ENCODE measurements around the gene NOL3. TPM values are rescaled to one million over a fixed set of nuclear protein-coding genes. Genes with fewer than 3 reads are reported as not detected.

NOL3 gene
- total and polyA plus RNA-seq, 2 donors (not counting 3 experiments of a cell fraction or from before 2014, with no cell fraction given), result 16.0 to 19.4 TPM

GRCh38 chr16:67181346-67181745, 11.0 kb downstream of the NOL3 start:
- Histone ChIP-seq H3K4me3 (replicated peaks in 1 of 3; ENCODE audit: insufficient read depth in 1 of 3, low read depth in 1 of 3, low read length in 3 of 3) (no peak overlapping the region), H3K4me1 (ENCODE audit: control insufficient read depth, extremely low read depth, insufficient read depth, low read length) (peaks cover 33% of the 10 kb centered on the region), H3K79me2 (ENCODE audit: control insufficient read depth, insufficient read depth, low read length) (peaks cover 13% of the 10 kb centered on the region), H3K9ac (replicated peaks; ENCODE audit: extremely low read depth, insufficient read depth, low read length) (no peak overlapping the region), H3K27ac (ENCODE audit: insufficient read depth, low read depth, low read length) (peak overlapping the region; percentile 36), H3K27me3 (ENCODE audit: control insufficient read depth in 2 of 2, insufficient read depth in 2 of 2, low read length in 2 of 2) (no peaks in the 10 kb centered on the region), H3K9me3 (replicated peaks; ENCODE audit: control insufficient read depth, insufficient read depth, low read length) (no peaks in the 10 kb centered on the region), H3K36me3 (ENCODE audit: control insufficient read depth in 2 of 2, extremely low read depth in 1 of 2, insufficient read depth in 2 of 2, low read length in 2 of 2) (no peaks in the 10 kb centered on the region), H3K9me1 (replicated peaks; ENCODE audit: control insufficient read depth, extremely low read depth, insufficient read depth, low read length) (no peaks in the 10 kb centered on the region), H3K4me2 (ENCODE audit: insufficient read depth, low read length) (peak overlapping the region; percentile 3), H2AFZ (ENCODE audit: low read depth, low read length) (no peak overlapping the region), H4K20me1 (replicated peaks; ENCODE audit: control insufficient read depth, extremely low read depth, insufficient read depth, low read length) (no peaks in the 10 kb centered on the region)
- DNase-seq (ENCODE audit: low read depth, low spot score) (peak; percentile 69), FAIRE-seq (peak; percentile 94)
- ChIA-PET POLR2A (interaction anchor here (0.7 kb wide), 1 partner anchor 470 kb away, joined by 8 read pairs; no protein-coding TSS in a partner anchor), CTCF (interaction anchor here (0.8 to 1.5 kb wide), 6 partner anchors 11 to 286 kb away, joined by 4 to 9 read pairs (median 6); partner anchors contain the start of genes FBXL8, NOL3 and TRADD)
- no TSS peak for BruUV-seq (replicated peaks)
- dilution Hi-C loops (cut with MboI; ENCODE audit: extremely low pct_ligation_motif_present, low sequenced_read_pairs) (no loop called here), intact Hi-C loops (cut with micrococcal nuclease) (no loop called here)
- TF ChIP-seq GATA2 (IDR thresholded peaks at IDR 0.05; ENCODE audit: insufficient read depth, insufficient read length, low read depth, low read length) (peak; percentile 37), FOS (IDR thresholded peaks at IDR 0.05; ENCODE audit: borderline replicate concordance, insufficient read depth, low read length) (peak; percentile 68), EZH2 (IDR thresholded peaks at IDR 0.05; ENCODE audit: borderline replicate concordance, low read depth, low read length, severe bottlenecking) (no peak)
- TF ChIP-seq, protein P1, sequence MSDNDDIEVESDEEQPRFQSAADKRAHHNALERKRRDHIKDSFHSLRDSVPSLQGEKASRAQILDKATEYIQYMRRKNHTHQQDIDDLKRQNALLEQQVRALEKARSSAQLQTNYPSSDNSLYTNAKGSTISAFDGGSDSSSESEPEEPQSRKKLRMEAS (IDR thresholded peaks at IDR 0.05; ENCODE audit: insufficient read depth, insufficient read length), result no peak

DNA sequence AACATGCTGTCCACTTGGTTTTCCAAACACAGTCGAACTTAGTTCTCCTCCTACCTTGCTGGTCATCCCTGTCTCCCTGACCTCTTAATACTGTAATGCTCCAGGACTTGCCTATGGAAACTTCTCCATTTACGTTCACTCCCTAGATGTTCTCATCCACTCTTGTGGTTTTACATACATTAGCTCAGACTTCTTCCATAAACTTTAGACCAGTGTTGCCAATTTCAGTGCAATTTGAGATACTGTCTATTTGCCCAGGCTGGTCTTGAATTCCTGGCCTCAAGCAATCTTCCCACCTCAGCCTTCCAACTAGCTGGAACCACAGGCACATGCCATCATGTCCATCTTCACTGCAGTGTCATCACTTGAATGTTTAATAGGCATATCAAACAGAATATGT, 11.9 kb downstream of the NOL3 start:
- TF ChIP-seq MYC (IDR thresholded peaks at IDR 0.05; ENCODE audit: low read depth, low read length) (no peak), CTCF (IDR thresholded peaks at IDR 0.05; ENCODE audit: extremely low read depth in 1 of 2, insufficient read depth in 1 of 2, low read depth in 1 of 2, low read length in 2 of 2) (no peak), GATA2 (IDR thresholded peaks at IDR 0.05; ENCODE audit: insufficient read depth, insufficient read length, low read depth, low read length) (no peak), EZH2 (IDR thresholded peaks at IDR 0.05; ENCODE audit: borderline replicate concordance, low read depth, low read length, severe bottlenecking) (no peak), JUN (IDR thresholded peaks at IDR 0.05; ENCODE audit: borderline replicate concordance, insufficient read depth, insufficient read length, low read depth) (no peak), FOS (IDR thresholded peaks at IDR 0.05; ENCODE audit: borderline replicate concordance, insufficient read depth, low read length) (no peak), POLR2A (IDR thresholded peaks at IDR 0.05; ENCODE audit: low read depth, low read length) (no peak), POLR2AphosphoS5 (IDR thresholded peaks at IDR 0.05; ENCODE audit: insufficient read depth, low read depth, low read length) (no peak)
- TF ChIP-seq, protein P1 (IDR thresholded peaks at IDR 0.05; ENCODE audit: insufficient read depth, insufficient read length), result no peak
- peak overlapping the region; percentile 96 for H3K4me2 ChIP-seq (ENCODE audit: insufficient read depth, low read length)
- CTCF ChIA-PET, result interaction anchor here (0.7 to 1.4 kb wide), 2 partner anchors 16 to 27 kb away, joined by 3 to 5 read pairs; no protein-coding TSS in a partner anchor
- no peak overlapping the region for H3K9ac ChIP-seq (replicated peaks; ENCODE audit: extremely low read depth, insufficient read depth, low read length)
- FAIRE-seq (no peak), DNase-seq (ENCODE audit: low read depth, low spot score) (no peak)
- H3K36me3 ChIP-seq (ENCODE audit: control insufficient read depth in 2 of 2, extremely low read depth in 1 of 2, insufficient read depth in 2 of 2, low read length in 2 of 2), result no peaks in the 10 kb centered on the region
- peaks cover 33% of the 10 kb centered on the region for H3K4me1 ChIP-seq (ENCODE audit: control insufficient read depth, extremely low read depth, insufficient read depth, low read length)
- H3K9me1 ChIP-seq (replicated peaks; ENCODE audit: control insufficient read depth, extremely low read depth, insufficient read depth, low read length), result no peaks in the 10 kb centered on the region
- dilution Hi-C loops (cut with MboI; ENCODE audit: extremely low pct_ligation_motif_present, low sequenced_read_pairs) (no loop called here), intact Hi-C loops (cut with micrococcal nuclease) (no loop called here)
- H3K27ac ChIP-seq (ENCODE audit: insufficient read depth, low read depth, low read length), result no peak overlapping the region
- H2AFZ ChIP-seq (ENCODE audit: low read depth, low read length), result no peak overlapping the region
- H3K9me3 ChIP-seq (replicated peaks; ENCODE audit: control insufficient read depth, insufficient read depth, low read length), result no peaks in the 10 kb centered on the region
- H4K20me1 ChIP-seq (replicated peaks; ENCODE audit: control insufficient read depth, extremely low read depth, insufficient read depth, low read length), result no peaks in the 10 kb centered on the region
- POLR2A ChIA-PET, result interaction anchor here (0.7 kb wide), 2 partner anchors 22 to 469 kb away, joined by 3 to 8 read pairs; no protein-coding TSS in a partner anchor
- no TSS peak for BruUV-seq (replicated peaks)
- no peak overlapping the region for H3K4me3 ChIP-seq (replicated peaks in 1 of 3; ENCODE audit: insufficient read depth in 1 of 3, low read depth in 1 of 3, low read length in 3 of 3)
- H3K27me3 ChIP-seq (ENCODE audit: control insufficient read depth in 2 of 2, insufficient read depth in 2 of 2, low read length in 2 of 2), result no peaks in the 10 kb centered on the region
- peaks cover 13% of the 10 kb centered on the region for H3K79me2 ChIP-seq (ENCODE audit: control insufficient read depth, insufficient read depth, low read length)
